WI38 (cell line): ENCODE results near the gene NUB1.

Experiments
- H3K4me3 ChIP-seq: 2 replicates; pipeline ENCODE4 v1.5.1; 2011; ENCODE audit warnings: low read depth, mild to moderate bottlenecking, control low read depth, low read length
- CTCF ChIP-seq: IDR thresholded peaks from 2 replicates; pipeline ENCODE4 v1.5.1; 2012; ENCODE audit warnings: low read depth, mild to moderate bottlenecking, control low read depth, low read length

Gene NUB1

GRCh38 chr7:151337346-151337745 lies 4.3 kb upstream of the NUB1 start:
- H3K4me3 ChIP-seq, result no peak overlapping the region
- no peak for TF ChIP-seq CTCF

GRCh38 chr7:151338809-151339208 lies 2.8 kb upstream of the NUB1 start:
- no peak for TF ChIP-seq CTCF
- no peak overlapping the region for H3K4me3 ChIP-seq

DNA sequence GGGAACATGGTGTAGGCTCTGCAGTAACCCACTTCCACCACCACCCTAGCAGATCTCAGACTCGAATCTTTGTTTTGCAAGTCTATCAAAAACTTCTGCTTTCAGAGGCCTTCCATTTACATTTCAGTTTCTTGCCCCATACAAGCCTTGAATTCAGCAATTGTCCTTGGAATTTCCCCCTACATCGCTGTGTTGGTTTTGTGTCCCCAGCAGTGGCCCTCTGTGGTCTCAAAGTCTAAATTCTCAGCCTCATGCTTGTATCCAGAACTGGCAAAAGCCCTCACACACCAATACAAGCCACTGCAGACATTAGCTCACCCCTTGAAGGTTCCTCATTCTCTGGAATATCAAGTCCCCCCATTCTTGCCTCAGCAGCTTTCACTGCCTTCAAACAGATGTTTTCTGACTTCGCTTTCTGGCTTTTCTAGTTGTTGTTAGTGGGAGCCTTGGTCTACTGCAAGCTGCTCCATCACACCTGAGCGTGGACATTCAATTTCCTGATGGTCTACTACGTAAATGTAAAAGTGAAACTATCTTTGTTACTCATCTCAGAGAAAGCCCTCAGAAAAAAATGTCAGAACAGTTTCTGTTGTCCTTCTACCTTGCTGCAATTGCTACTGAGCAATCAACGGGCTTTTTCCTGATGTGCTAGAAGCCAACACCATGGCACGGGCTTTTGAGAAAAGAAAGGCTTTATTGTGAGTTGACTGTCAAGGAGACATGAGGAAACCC lies 1.8 kb upstream of the NUB1 start:
- TF ChIP-seq CTCF, result no peak
- H3K4me3 ChIP-seq, result no peak overlapping the region

DNA sequence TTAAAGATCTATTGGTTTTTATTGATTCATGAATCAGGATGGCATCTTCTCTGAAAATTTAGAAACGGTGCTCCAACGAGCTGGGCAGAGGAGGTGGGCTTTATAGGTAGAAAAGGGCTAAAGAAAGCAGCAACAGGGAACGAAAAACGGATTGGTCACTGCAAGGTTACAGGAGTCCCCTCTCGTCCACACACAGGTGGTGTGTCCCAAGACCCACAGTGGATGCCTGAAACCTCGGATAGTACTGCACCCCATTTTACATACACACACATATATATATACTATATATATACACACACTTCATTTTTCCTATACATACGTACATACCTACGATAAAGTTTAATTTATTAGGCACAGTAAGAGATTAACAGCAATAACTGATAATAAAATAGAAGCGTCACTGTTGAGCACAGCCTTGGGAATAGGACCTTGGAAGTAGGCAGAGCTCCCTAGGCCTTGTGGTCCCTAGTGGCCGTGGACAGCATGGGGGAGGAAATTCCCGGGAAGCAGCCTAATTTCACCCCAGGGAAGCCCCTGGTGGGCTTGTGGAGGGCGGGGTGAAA lies 737 bp upstream of the NUB1 start:
- peak overlapping the region; percentile 27 for H3K4me3 ChIP-seq
- TF ChIP-seq CTCF, result no peak

DNA sequence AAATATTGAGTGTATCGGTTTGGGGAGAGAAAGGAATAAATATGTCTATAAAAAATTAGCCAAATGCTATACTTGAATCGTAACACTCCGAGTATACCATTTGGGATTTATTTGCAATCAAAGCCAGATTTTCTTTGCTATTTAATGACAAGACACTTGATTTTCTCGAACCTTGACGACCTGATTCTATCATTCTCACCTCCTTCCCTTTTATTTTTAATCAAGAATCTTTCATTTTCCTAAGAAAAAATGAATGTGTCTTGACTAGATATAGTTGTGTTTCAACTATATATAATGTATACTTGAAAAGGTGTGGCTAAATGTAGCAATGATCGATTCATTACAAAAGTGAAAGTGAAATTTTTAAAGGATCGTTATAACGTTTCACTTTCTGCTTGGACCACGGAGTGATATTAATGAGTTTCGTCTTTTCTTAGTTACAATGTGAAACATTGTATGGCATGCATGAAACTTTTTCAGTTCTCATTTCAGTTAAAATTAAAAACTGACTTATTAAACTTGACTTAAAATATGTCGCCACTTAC lies 562 bp downstream of the NUB1 start:
- peak overlapping the region; percentile 83 for H3K4me3 ChIP-seq
- no peak for TF ChIP-seq CTCF

GRCh38 chr7:151342811-151343210 lies 1.2 kb downstream of the NUB1 start:
- peak overlapping the region; percentile 83 for H3K4me3 ChIP-seq
- TF ChIP-seq CTCF, result no peak

DNA sequence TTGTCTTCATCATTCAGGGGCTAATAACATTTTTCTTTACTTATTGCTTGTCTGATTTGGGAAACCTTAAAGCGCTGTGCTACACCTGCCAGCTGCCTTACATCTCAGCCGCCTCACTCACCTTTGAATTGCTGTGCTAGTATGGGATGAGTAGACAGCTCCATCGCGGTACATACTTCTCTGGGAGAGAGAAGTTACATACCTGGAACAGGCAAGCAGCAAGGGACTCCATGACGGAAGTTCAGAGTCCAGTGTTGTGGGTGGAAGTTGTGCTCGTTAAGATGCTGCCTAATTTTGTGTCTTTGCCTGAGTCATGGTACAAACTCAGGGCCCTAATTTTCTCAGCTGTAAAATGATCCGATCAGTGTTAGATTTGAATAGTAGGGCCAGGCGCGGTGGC lies 1.9 kb downstream of the NUB1 start:
- no peak overlapping the region for H3K4me3 ChIP-seq
- no peak for TF ChIP-seq CTCF
